Liver (tissue), 9 donors: ENCODE results near the gene OLIG1. TPM values are rescaled to one million over a fixed set of nuclear protein-coding genes. Genes with fewer than 3 reads are reported as not detected.
A peak's percentile ranks its signal among the peaks of the same experiment; 100 is the strongest.

Experiments used
- DNase-seq: peaks from one replicate; pipeline ENCODE4 v3.0.0-alpha.2; 2017; ENCODE audit warnings: low spot score
- H3K27ac ChIP-seq, 2 donors: one replicate each; pipeline ENCODE4 v1.7.0; 2013; ENCODE audit warnings: inconsistent platforms in 2 of 2, low read length in 2 of 2, control low read depth in 1 of 2, low read depth in 1 of 2, mild to moderate bottlenecking in 1 of 2
- H3K27me3 ChIP-seq, 4 donors: one replicate each; pipeline versions ENCODE4 v1.6.1 to v1.7.0; 2013; ENCODE audit warnings: low read length in 3 of 4, inconsistent platforms in 1 of 4, mild to moderate bottlenecking in 1 of 4, moderate library complexity in 1 of 4; ENCODE audit not compliant: control insufficient read depth in 4 of 4, insufficient read depth in 4 of 4
- H3K36me3 ChIP-seq, 4 donors: one replicate each; pipeline versions ENCODE4 v1.6.1 to v1.7.0; 2013; ENCODE audit warnings: low read length in 3 of 4, mild to moderate bottlenecking in 3 of 4, low read depth in 1 of 4, moderate library complexity in 1 of 4; ENCODE audit not compliant: control insufficient read depth in 4 of 4, insufficient read depth in 3 of 4
- H3K4me1 ChIP-seq, 4 donors: one replicate each; pipeline versions ENCODE4 v1.6.1 to v1.7.0; 2013; ENCODE audit warnings: low read length in 3 of 4, mild to moderate bottlenecking in 3 of 4, moderate library complexity in 1 of 4; ENCODE audit not compliant: control insufficient read depth in 4 of 4, insufficient read depth in 4 of 4
- H3K4me3 ChIP-seq, 3 donors: one replicate each; pipeline versions ENCODE4 v1.6.1 to v1.7.0; 2013; ENCODE audit warnings: low read length in 3 of 3, control low read depth in 1 of 3, low read depth in 1 of 3, mild to moderate bottlenecking in 1 of 3
- H3K9ac ChIP-seq, 2 donors: one replicate each; pipeline ENCODE4 v1.7.0; 2013; ENCODE audit warnings: low read length in 2 of 2, mild to moderate bottlenecking in 2 of 2, moderate library complexity in 2 of 2, control low read depth in 1 of 2, low read depth in 1 of 2
- H3K9me3 ChIP-seq, 4 donors: one replicate each; pipeline versions ENCODE4 v1.6.1 to v1.7.0; 2013; ENCODE audit warnings: low read length in 3 of 4; ENCODE audit not compliant: control insufficient read depth in 4 of 4
- ATF3 ChIP-seq: IDR thresholded peaks from 2 replicates; pipeline ENCODE4 v1.6.1; 2016; ENCODE audit warnings: antibody characterized with exemption
- CTCF ChIP-seq: fragments of 150-350 bp; IDR thresholded peaks from 2 replicates; pipeline ENCODE4 v1.5.1; 2017; ENCODE audit warnings: improper control_type of control experiment, low read depth, low read length; ENCODE audit not compliant: missing input control
- EGR1 ChIP-seq, 2 donors: IDR thresholded peaks; 2 replicates each; pipeline ENCODE4 v1.6.1; 2016 to 2018; ENCODE audit warnings: antibody characterized with exemption in 2 of 2, low read depth in 2 of 2
- FOXA1 ChIP-seq: IDR thresholded peaks from 2 replicates; pipeline ENCODE4 v1.6.1; 2016; ENCODE audit warnings: antibody characterized with exemption
- FOXA2 ChIP-seq: IDR thresholded peaks from 2 replicates; pipeline ENCODE4 v1.6.1; 2016; ENCODE audit warnings: antibody characterized with exemption
- GABPA ChIP-seq, 2 donors: IDR thresholded peaks in 1 of 2; conservative IDR thresholded peaks in 1 of 2; 2 replicates each; pipeline ENCODE4 v1.6.1; 2016; ENCODE audit warnings: antibody characterized with exemption in 2 of 2, mild to moderate bottlenecking in 1 of 2, moderate library complexity in 1 of 2
- HNF4A ChIP-seq, 2 donors: conservative IDR thresholded peaks; 2 replicates each; pipeline ENCODE4 v1.6.1; 2016; ENCODE audit warnings: antibody characterized with exemption in 2 of 2, mild to moderate bottlenecking in 2 of 2
- HNF4G ChIP-seq: IDR thresholded peaks from 2 replicates; pipeline ENCODE4 v1.6.1; 2016; ENCODE audit warnings: antibody characterized with exemption
- JUND ChIP-seq, 2 donors: IDR thresholded peaks; 2 replicates each; pipeline ENCODE4 v1.6.1; 2016; ENCODE audit warnings: antibody characterized with exemption in 2 of 2
- MAX ChIP-seq: IDR thresholded peaks from 2 replicates; pipeline ENCODE4 v1.6.1; 2016; ENCODE audit warnings: antibody characterized with exemption
- NR2F2 ChIP-seq: IDR thresholded peaks from 2 replicates; pipeline ENCODE4 v1.6.1; 2016; ENCODE audit warnings: antibody characterized with exemption
- RAD21 ChIP-seq, 2 donors: IDR thresholded peaks; 2 replicates each; pipeline ENCODE4 v1.6.1; 2016; ENCODE audit warnings: antibody characterized with exemption in 2 of 2, mild to moderate bottlenecking in 2 of 2
- REST ChIP-seq: IDR thresholded peaks from 2 replicates; pipeline ENCODE4 v1.6.1; 2016; ENCODE audit warnings: antibody characterized with exemption, mild to moderate bottlenecking
- RXRA ChIP-seq, 2 donors: IDR thresholded peaks; 2 replicates each; pipeline ENCODE4 v1.6.1; 2017 to 2018; ENCODE audit warnings: antibody characterized with exemption in 2 of 2, mild to moderate bottlenecking in 1 of 2
- SP1 ChIP-seq: IDR thresholded peaks from 2 replicates; pipeline ENCODE4 v1.6.1; 2018; ENCODE audit warnings: antibody characterized with exemption, mild to moderate bottlenecking
- TAF1 ChIP-seq: conservative IDR thresholded peaks from 2 replicates; pipeline ENCODE4 v1.6.1; 2016; ENCODE audit warnings: antibody characterized with exemption, mild to moderate bottlenecking
- YY1 ChIP-seq: IDR thresholded peaks from 2 replicates; pipeline ENCODE4 v1.6.1; 2016; ENCODE audit warnings: antibody characterized with exemption, mild to moderate bottlenecking
- WGBS: extraction: QIAGEN DNeasy Blood & Tissue Kit; methylation state at CpG from one replicate; pipeline ENCODE4 v1.1.7; 2013; 5-methylcytosine and 5-hydroxymethylcytosine counted together
- polyA plus RNA-seq, 2 donors: library from polyadenylated mRNA; stranded (reverse) in 1 of 2; unstranded in 1 of 2; fragments of 200-250 nt in 1 of 2; fragments of >200 nt in 1 of 2; fragmentation: Nextera tagmentation in 1 of 2; extraction: Ambion mirVana in 1 of 2; gene quantifications; one replicate each; pipeline versions ENCODE4 v1.2.1 to v1.2.3, GENCODE V29; 2013 to 2015
- total RNA-seq, 2 donors: library from RNA; depleted of rRNA; stranded (reverse); fragments of >200 nt; gene quantifications; one replicate each; pipeline ENCODE4 v1.2.3, GENCODE V29; 2014
- TF ChIP-seq, protein P1 (sequence below): IDR thresholded peaks from 2 replicates; pipeline ENCODE4 v1.6.1; 2016; ENCODE audit warnings: antibody characterized with exemption
- donor health status: healthy.
- donor health status: healthy.
- donor health status: healthy.
- donor health status: healthy.
- donor health status: healthy.

The OLIG1 gene
- total and polyA plus RNA-seq, 4 donors = 0.19 TPM; not detected in 3

GRCh38 chr21:33058957-33059356, 11.0 kb upstream of the OLIG1 start:
- Histone ChIP-seq H3K9ac (no peak overlapping the region), H3K9me3 (no peaks in the 10 kb centered on the region), H3K27me3 (peaks cover 0 to under 1% (median 0%) of the 10 kb centered on the region in 4 donors), H3K4me3 (no peak overlapping the region), H3K27ac (no peak overlapping the region), H3K36me3 (no peaks in the 10 kb centered on the region), H3K4me1 (peaks cover 0 to 22% (median 20%) of the 10 kb centered on the region in 4 donors)
- no peak for DNase-seq
- no peak for TF ChIP-seq HNF4G
- no peak for TF ChIP-seq RXRA (IDR thresholded peaks at IDR 0.05)
- no peak for TF ChIP-seq GABPA (IDR thresholded peaks at IDR 0.05 in 1 of 2, conservative IDR thresholded peaks at IDR 0.05 in 1 of 2)
- no peak for TF ChIP-seq NR2F2
- no peak for TF ChIP-seq CTCF
- peak; percentile 8 for TF ChIP-seq MAX
- 37% methylated on average over 6 of the region's 6 CpGs for WGBS

DNA sequence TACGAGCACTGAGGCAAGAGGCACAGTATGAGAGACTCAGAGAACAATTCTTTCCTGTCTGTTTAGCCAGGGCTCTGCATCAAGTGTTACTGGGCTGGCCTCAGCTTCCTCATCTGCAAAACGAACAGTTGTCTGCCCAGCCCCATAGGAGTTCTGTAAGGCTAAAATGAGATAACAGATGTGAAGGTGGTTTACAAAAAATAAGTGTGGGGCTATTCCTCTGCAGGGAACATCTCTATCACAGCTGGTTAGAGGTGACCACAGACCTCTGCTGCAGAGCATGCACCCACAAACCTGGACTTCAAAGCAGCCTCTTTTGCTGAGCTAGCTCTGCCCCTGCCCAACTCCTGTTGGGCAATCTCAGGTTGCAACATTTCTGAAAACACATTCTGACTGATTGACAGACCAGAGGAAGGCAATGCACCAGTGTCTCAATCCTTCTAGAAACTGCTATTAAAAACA, 10.5 kb upstream of the OLIG1 start:
- Histone ChIP-seq H3K9ac (no peak overlapping the region), H3K9me3 (no peaks in the 10 kb centered on the region), H3K4me1 (peaks cover 0 to 22% (median 20%) of the 10 kb centered on the region in 4 donors), H3K4me3 (no peak overlapping the region), H3K27me3 (peaks cover 0 to 2% (median 0%) of the 10 kb centered on the region in 4 donors), H3K27ac (no peak overlapping the region), H3K36me3 (no peaks in the 10 kb centered on the region)
- TF ChIP-seq, protein P1, sequence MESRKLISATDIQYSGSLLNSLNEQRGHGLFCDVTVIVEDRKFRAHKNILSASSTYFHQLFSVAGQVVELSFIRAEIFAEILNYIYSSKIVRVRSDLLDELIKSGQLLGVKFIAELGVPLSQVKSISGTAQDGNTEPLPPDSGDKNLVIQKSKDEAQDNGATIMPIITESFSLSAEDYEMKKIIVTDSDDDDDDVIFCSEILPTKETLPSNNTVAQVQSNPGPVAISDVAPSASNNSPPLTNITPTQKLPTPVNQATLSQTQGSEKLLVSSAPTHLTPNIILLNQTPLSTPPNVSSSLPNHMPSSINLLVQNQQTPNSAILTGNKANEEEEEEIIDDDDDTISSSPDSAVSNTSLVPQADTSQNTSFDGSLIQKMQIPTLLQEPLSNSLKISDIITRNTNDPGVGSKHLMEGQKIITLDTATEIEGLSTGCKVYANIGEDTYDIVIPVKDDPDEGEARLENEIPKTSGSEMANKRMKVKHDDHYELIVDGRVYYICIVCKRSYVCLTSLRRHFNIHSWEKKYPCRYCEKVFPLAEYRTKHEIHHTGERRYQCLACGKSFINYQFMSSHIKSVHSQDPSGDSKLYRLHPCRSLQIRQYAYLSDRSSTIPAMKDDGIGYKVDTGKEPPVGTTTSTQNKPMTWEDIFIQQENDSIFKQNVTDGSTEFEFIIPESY = no peak
- no peak for TF ChIP-seq HNF4G
- no peak for TF ChIP-seq GABPA (IDR thresholded peaks at IDR 0.05 in 1 of 2, conservative IDR thresholded peaks at IDR 0.05 in 1 of 2)
- peak; percentile 17 to 27 for TF ChIP-seq HNF4A (conservative IDR thresholded peaks at IDR 0.05)
- no peak for TF ChIP-seq JUND (IDR thresholded peaks at IDR 0.05)
- TF ChIP-seq EGR1 (IDR thresholded peaks at IDR 0.05; ENCODE audit: low read depth in 2 of 2) = no peak
- TF ChIP-seq TAF1 = no peak
- no peak for TF ChIP-seq ATF3
- peak; percentile 20 for TF ChIP-seq YY1
- TF ChIP-seq SP1 = no peak
- no peak for TF ChIP-seq NR2F2
- TF ChIP-seq MAX = no peak
- TF ChIP-seq FOXA1 = no peak
- TF ChIP-seq FOXA2 = no peak
- no peak for TF ChIP-seq REST
- peak in 1 of 2 donors; percentile 17 for TF ChIP-seq RXRA (IDR thresholded peaks at IDR 0.05)
- no peak for TF ChIP-seq CTCF
- TF ChIP-seq RAD21 (IDR thresholded peaks at IDR 0.05) = no peak
- 13% methylated on average over 2 of the region's 2 CpGs for WGBS
- no peak for DNase-seq
